Measurements from ENCODE around the gene SAMSN1. TPM values are rescaled to one million over a fixed set of nuclear protein-coding genes. Genes with fewer than 3 reads are reported as not detected.

The SAMSN1 gene
- total and polyA plus RNA-seq, 2 experiments from 2014 or later = 3.2 to 5.4 TPM

DNA sequence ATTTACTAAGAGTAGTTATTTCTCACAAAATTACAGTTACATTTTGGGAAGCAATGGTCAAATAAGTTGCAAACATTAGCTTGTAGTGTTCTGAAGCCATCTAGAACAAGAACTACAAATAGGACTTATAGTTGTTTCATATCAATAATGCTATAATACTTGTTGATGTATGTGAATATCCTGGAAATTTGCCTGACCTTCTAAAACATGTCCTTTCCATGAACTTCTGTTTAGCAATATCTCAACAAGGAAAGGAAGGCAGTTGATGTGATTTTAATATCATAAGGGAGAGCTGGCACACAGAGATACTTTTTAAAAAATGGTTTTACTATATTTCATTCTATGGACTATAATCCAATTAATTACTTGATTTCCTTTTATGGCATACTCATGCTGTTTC lies 47.1 kb upstream of the SAMSN1 start (continued):
- TF ChIP-seq, protein P1, sequence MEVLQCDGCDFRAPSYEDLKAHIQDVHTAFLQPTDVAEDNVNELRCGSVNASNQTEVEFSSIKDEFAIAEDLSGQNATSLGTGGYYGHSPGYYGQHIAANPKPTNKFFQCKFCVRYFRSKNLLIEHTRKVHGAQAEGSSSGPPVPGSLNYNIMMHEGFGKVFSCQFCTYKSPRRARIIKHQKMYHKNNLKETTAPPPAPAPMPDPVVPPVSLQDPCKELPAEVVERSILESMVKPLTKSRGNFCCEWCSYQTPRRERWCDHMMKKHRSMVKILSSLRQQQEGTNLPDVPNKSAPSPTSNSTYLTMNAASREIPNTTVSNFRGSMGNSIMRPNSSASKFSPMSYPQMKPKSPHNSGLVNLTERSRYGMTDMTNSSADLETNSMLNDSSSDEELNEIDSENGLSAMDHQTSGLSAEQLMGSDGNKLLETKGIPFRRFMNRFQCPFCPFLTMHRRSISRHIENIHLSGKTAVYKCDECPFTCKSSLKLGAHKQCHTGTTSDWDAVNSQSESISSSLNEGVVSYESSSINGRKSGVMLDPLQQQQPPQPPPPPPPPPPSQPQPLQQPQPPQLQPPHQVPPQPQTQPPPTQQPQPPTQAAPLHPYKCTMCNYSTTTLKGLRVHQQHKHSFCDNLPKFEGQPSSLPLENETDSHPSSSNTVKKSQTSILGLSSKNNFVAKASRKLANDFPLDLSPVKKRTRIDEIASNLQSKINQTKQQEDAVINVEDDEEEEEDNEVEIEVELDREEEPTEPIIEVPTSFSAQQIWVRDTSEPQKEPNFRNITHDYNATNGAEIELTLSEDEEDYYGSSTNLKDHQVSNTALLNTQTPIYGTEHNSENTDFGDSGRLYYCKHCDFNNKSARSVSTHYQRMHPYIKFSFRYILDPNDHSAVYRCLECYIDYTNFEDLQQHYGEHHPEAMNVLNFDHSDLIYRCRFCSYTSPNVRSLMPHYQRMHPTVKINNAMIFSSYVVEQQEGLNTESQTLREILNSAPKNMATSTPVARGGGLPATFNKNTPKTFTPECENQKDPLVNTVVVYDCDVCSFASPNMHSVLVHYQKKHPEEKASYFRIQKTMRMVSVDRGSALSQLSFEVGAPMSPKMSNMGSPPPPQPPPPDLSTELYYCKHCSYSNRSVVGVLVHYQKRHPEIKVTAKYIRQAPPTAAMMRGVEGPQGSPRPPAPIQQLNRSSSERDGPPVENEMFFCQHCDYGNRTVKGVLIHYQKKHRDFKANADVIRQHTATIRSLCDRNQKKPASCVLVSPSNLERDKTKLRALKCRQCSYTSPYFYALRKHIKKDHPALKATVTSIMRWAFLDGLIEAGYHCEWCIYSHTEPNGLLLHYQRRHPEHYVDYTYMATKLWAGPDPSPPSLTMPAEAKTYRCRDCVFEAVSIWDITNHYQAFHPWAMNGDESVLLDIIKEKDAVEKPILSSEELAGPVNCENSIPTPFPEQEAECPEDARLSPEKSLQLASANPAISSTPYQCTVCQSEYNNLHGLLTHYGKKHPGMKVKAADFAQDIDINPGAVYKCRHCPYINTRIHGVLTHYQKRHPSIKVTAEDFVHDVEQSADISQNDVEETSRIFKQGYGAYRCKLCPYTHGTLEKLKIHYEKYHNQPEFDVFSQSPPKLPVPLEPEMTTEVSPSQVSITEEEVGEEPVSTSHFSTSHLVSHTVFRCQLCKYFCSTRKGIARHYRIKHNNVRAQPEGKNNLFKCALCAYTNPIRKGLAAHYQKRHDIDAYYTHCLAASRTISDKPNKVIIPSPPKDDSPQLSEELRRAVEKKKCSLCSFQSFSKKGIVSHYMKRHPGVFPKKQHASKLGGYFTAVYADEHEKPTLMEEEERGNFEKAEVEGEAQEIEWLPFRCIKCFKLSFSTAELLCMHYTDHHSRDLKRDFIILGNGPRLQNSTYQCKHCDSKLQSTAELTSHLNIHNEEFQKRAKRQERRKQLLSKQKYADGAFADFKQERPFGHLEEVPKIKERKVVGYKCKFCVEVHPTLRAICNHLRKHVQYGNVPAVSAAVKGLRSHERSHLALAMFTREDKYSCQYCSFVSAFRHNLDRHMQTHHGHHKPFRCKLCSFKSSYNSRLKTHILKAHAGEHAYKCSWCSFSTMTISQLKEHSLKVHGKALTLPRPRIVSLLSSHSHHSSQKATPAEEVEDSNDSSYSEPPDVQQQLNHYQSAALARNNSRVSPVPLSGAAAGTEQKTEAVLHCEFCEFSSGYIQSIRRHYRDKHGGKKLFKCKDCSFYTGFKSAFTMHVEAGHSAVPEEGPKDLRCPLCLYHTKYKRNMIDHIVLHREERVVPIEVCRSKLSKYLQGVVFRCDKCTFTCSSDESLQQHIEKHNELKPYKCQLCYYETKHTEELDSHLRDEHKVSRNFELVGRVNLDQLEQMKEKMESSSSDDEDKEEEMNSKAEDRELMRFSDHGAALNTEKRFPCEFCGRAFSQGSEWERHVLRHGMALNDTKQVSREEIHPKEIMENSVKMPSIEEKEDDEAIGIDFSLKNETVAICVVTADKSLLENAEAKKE (CRISPR knock-in tag; IDR thresholded peaks at IDR 0.05) = no peak
- TF ChIP-seq STAT1 (IDR thresholded peaks at IDR 0.05; ENCODE audit: unreplicated experiment) (no peak), NANOG (IDR thresholded peaks at IDR 0.05; ENCODE audit: borderline replicate concordance) (no peak), ZNF114 (CRISPR knock-in tag; IDR thresholded peaks at IDR 0.05) (no peak), EZH2 (IDR thresholded peaks at IDR 0.05; ENCODE audit: low read depth, unreplicated experiment) (no peak), POLR2AphosphoS5 (IDR thresholded peaks at IDR 0.05; ENCODE audit: low read depth) (no peak)

GRCh38 chr21:14592296-14593000 lies 46.3 kb upstream of the SAMSN1 start:
- peaks cover 3% of the 10 kb centered on the region; the same call in 1 of the 3 replicates for H3K4me1 Mint-ChIP-seq
- Histone ChIP-seq H3K36me3 (ENCODE audit: insufficient read depth) (peaks cover 4% of the 10 kb centered on the region; the same call in 1 of the 2 replicates), H3K4me3 (no peak overlapping the region), H3K27ac (ENCODE audit: low read depth) (no peak overlapping the region), H3K9me2 (ENCODE audit: insufficient read depth) (0 out of 2 replicates have a peak, but pooled peaks cover 5% of the 10 kb centered on the region), H3K27me3 (ENCODE audit: insufficient read depth) (no peaks in the 10 kb centered on the region), H2AFZ (no peak overlapping the region), H3K79me2 (replicated peaks; ENCODE audit: insufficient read depth) (no peaks in the 10 kb centered on the region), H4K20me1 (replicated peaks; ENCODE audit: insufficient read depth) (no peaks in the 10 kb centered on the region), H3K4me1 (ENCODE audit: insufficient read depth) (no peaks in the 10 kb centered on the region), H3F3A (replicated peaks; ENCODE audit: low read depth) (no peaks in the 10 kb centered on the region), H3K4me2 (no peak overlapping the region)
- H3K27me3 Mint-ChIP-seq (ENCODE audit: insufficient read depth, low read depth, poor library complexity) = peaks cover 1% of the 10 kb centered on the region
- no peak for ATAC-seq
- peaks cover 20% of the 10 kb centered on the region for H3K9me3 Mint-ChIP-seq
- no peak overlapping the region for H3K27ac Mint-ChIP-seq
- H3K36me3 Mint-ChIP-seq (ENCODE audit: low read depth) = peaks cover 24% of the 10 kb centered on the region
- no peak overlapping the region for H3K4me3 Mint-ChIP-seq
- TF ChIP-seq ZNF331 (CRISPR knock-in tag; IDR thresholded peaks at IDR 0.05; ENCODE audit: low read depth) (no peak), STAT1 (IDR thresholded peaks at IDR 0.05; ENCODE audit: unreplicated experiment) (no peak)
- TF ChIP-seq, protein P1 (CRISPR knock-in tag; IDR thresholded peaks at IDR 0.05) = no peak
- no peak for DNase-seq (ENCODE audit: low spot score)
